ENCODE measurements around the gene CAMK2B. TPM values are rescaled to one million over a fixed set of nuclear protein-coding genes. Genes with fewer than 3 reads are reported as not detected.

Gene CAMK2B
- 0.04 and 0.11 TPM in 2 replicates for total RNA-seq (2014; rRNA removed; shearing (Covaris generic))

GRCh38 chr7:44325201-44325671, at the start of gene CAMK2B:
Gene CAMK2B, minus strand, starts transcription at chr7:44325594. Its CDS starts 173 bp downstream, at chr7:44325421.

GRCh38 chr7:44200699-44201461, 124.5 kb downstream of the CAMK2B start, which contains the start of gene YKT6:
Gene YKT6, plus strand, starts transcription at chr7:44200978. Its CDS starts 158 bp downstream, at chr7:44201136.

GRCh38 chr7:44189286-44189992, 136.0 kb downstream of the CAMK2B start, which contains the start of gene GCK:
Gene GCK, minus strand, starts transcription at chr7:44189439. Its CDS starts 486 bp downstream, at chr7:44188953.

Other genes with a start within 250 kb of the CAMK2B start
- gene POLM, start 243.1 kb downstream of the CAMK2B start, total RNA-seq (2014; rRNA removed; shearing (Covaris generic)) = 21.4 and 24.8 TPM in 2 replicates
- 39.5 and 46.1 TPM in 2 replicates for gene AEBP1, start 221.2 kb downstream of the CAMK2B start, total RNA-seq (2014; rRNA removed; shearing (Covaris generic))
- gene POLD2, start 202.0 kb downstream of the CAMK2B start, total RNA-seq (2014; rRNA removed; shearing (Covaris generic)) = 161 and 173 TPM in 2 replicates
- not detected in 2 replicates for gene MYL7, start 184.3 kb downstream of the CAMK2B start, total RNA-seq (2014; rRNA removed; shearing (Covaris generic))
- not detected in 2 replicates for gene GCK, start 136.2 kb downstream of the CAMK2B start, total RNA-seq (2014; rRNA removed; shearing (Covaris generic))
- 112 TPM in 2 replicates for gene YKT6, start 124.6 kb downstream of the CAMK2B start, total RNA-seq (2014; rRNA removed; shearing (Covaris generic))
- 96.9 and 110 TPM in 2 replicates for gene NUDCD3, start 165.1 kb upstream of the CAMK2B start, total RNA-seq (2014; rRNA removed; shearing (Covaris generic))
- 0.03 and 0.11 TPM in 2 replicates for gene NPC1L1, start 215.7 kb upstream of the CAMK2B start, total RNA-seq (2014; rRNA removed; shearing (Covaris generic))
- 108 and 140 TPM in 2 replicates for gene DDX56, start 248.3 kb upstream of the CAMK2B start, total RNA-seq (2014; rRNA removed; shearing (Covaris generic))

Measured in A375 (cell line).